HEK293 (cell line): Measurements from ENCODE around the gene AMZ2.
A peak's percentile ranks its signal among the peaks of the same experiment; 100 is the strongest.

Experiments used
- CTCF ChIA-PET: fragments of 350-600 bp; formaldehyde crosslinking; extraction: SDS; loops from one replicate; lab custom pipeline; 2021; ENCODE audit warnings: antibody characterized with exemption; lab: Yijun Ruan, JAX
- POLR2A ChIA-PET: fragments of 300-600 bp; formaldehyde crosslinking; extraction: SDS; loops from one replicate; lab custom pipeline; 2020; ENCODE audit warnings: antibody characterized with exemption, inconsistent platforms; lab: Yijun Ruan, JAX
- H3K27ac ChIP-seq: fragments of 200-500 bp; sonication (Bioruptor generic); 2 replicates; pipeline ENCODE4 v1.5.1; 2014; ENCODE audit warnings: low read depth, low read length, control low read depth, inconsistent platforms; ENCODE audit errors: extremely low read depth
- H3K36me3 ChIP-seq, 2 experiments: fragments of 200-500 bp in 1 of 2; sonication (Bioruptor generic) in 1 of 2; 1 replicate in 1 of 2; 2 replicates in 1 of 2; pipeline ENCODE4 v1.5.1; 2014 to 2017; ENCODE audit warnings: inconsistent platforms in 2 of 2, low read length in 2 of 2; ENCODE audit not compliant: control insufficient read depth in 2 of 2, insufficient read depth in 1 of 2
- H3K4me1 ChIP-seq: fragments of 200-500 bp; sonication (Bioruptor generic); 2 replicates; pipeline ENCODE4 v1.5.1; 2014; ENCODE audit warnings: mild to moderate bottlenecking, low read length, inconsistent platforms; ENCODE audit not compliant: control insufficient read depth, insufficient read depth
- H3K4me3 ChIP-seq: 2 replicates; pipeline ENCODE4 v1.5.1; 2011; ENCODE audit warnings: low read depth, mild to moderate bottlenecking, control low read depth, low read length, moderate library complexity
- H3K9me3 ChIP-seq: fragments of 200-500 bp; sonication (Bioruptor generic); 2 replicates; pipeline ENCODE4 v1.5.1; 2014; ENCODE audit warnings: low read depth, low read length, inconsistent platforms; ENCODE audit not compliant: control insufficient read depth, insufficient read depth
- FEZF1 ChIP-seq: fragments of 450-650 bp; formaldehyde crosslinking; IDR thresholded peaks from 2 replicates; pipeline ENCODE4 v1.5.1; 2016; ENCODE audit warnings: missing biosample characterization, missing genetic modification characterization
- HIC1 ChIP-seq: fragments of 450-650 bp; formaldehyde crosslinking; IDR thresholded peaks from 2 replicates; pipeline ENCODE4 v1.5.1; 2016; ENCODE audit warnings: missing biosample characterization, missing genetic modification characterization
- HOXA7 ChIP-seq: sonication (generic); formaldehyde crosslinking; IDR thresholded peaks from 2 replicates; pipeline ENCODE4 v1.8.1; 2022; ENCODE audit warnings: missing genetic modification reagents, borderline replicate concordance
- PATZ1 ChIP-seq: fragments of 450-650 bp; formaldehyde crosslinking; IDR thresholded peaks from 2 replicates; pipeline ENCODE4 v1.5.1; 2016; ENCODE audit warnings: missing biosample characterization, missing genetic modification characterization
- RBAK ChIP-seq: fragments of 450-650 bp; formaldehyde crosslinking; IDR thresholded peaks from 2 replicates; pipeline ENCODE4 v1.5.1; 2016; ENCODE audit warnings: missing biosample characterization, missing genetic modification characterization
- SCRT1 ChIP-seq: fragments of 450-650 bp; formaldehyde crosslinking; IDR thresholded peaks from 2 replicates; pipeline ENCODE4 v1.5.1; 2016; ENCODE audit warnings: missing biosample characterization, missing genetic modification characterization, borderline replicate concordance
- SP7 ChIP-seq: fragments of 450-650 bp; formaldehyde crosslinking; IDR thresholded peaks from 2 replicates; pipeline ENCODE4 v1.5.1; 2016; ENCODE audit warnings: missing biosample characterization, missing genetic modification characterization
- ZBTB17 ChIP-seq: fragments of 450-650 bp; formaldehyde crosslinking; IDR thresholded peaks from 2 replicates; pipeline ENCODE4 v1.5.1; 2016; ENCODE audit warnings: missing biosample characterization, missing genetic modification characterization
- ZNF121 ChIP-seq: fragments of 450-650 bp; formaldehyde crosslinking; IDR thresholded peaks from 2 replicates; pipeline ENCODE4 v1.5.1; 2016; ENCODE audit warnings: missing biosample characterization, missing genetic modification characterization
- ZNF132 ChIP-seq: fragments of 450-650 bp; formaldehyde crosslinking; IDR thresholded peaks from 2 replicates; pipeline ENCODE4 v1.5.1; 2017; ENCODE audit warnings: missing biosample characterization, missing genetic modification characterization, borderline replicate concordance
- ZNF416 ChIP-seq: fragments of 450-650 bp; formaldehyde crosslinking; IDR thresholded peaks from 2 replicates; pipeline ENCODE4 v1.5.1; 2016; ENCODE audit warnings: missing biosample characterization, missing genetic modification characterization
- ZNF426 ChIP-seq: fragments of 450-650 bp; formaldehyde crosslinking; IDR thresholded peaks from 2 replicates; pipeline ENCODE4 v1.5.1; 2017; ENCODE audit warnings: missing biosample characterization, missing genetic modification characterization, mild to moderate bottlenecking, inconsistent platforms, moderate library complexity
- ZNF433 ChIP-seq: fragments of 450-650 bp; formaldehyde crosslinking; IDR thresholded peaks from 2 replicates; pipeline ENCODE4 v1.5.1; 2016; ENCODE audit warnings: missing biosample characterization, missing genetic modification characterization, low read depth
- ZNF548 ChIP-seq: fragments of 450-650 bp; formaldehyde crosslinking; IDR thresholded peaks from 2 replicates; pipeline ENCODE4 v1.5.1; 2016; ENCODE audit warnings: missing biosample characterization, missing genetic modification characterization
- ZNF645 ChIP-seq: fragments of 450-650 bp; formaldehyde crosslinking; IDR thresholded peaks from 2 replicates; pipeline ENCODE4; 2016; ENCODE audit warnings: missing biosample characterization, missing genetic modification characterization
- ZNF654 ChIP-seq: fragments of 450-650 bp; formaldehyde crosslinking; IDR thresholded peaks from 2 replicates; pipeline ENCODE4 v1.5.1; 2016; ENCODE audit warnings: low read depth, missing biosample characterization, missing genetic modification characterization
- ZNF658 ChIP-seq: fragments of 450-650 bp; formaldehyde crosslinking; IDR thresholded peaks from 2 replicates; pipeline ENCODE4; 2016; ENCODE audit warnings: missing biosample characterization, missing genetic modification characterization
- ZNF692 ChIP-seq: fragments of 450-650 bp; formaldehyde crosslinking; IDR thresholded peaks from 2 replicates; pipeline ENCODE4 v1.5.1; 2016; ENCODE audit warnings: missing biosample characterization, missing genetic modification characterization
- ZSCAN23 ChIP-seq: fragments of 450-650 bp; formaldehyde crosslinking; IDR thresholded peaks from 2 replicates; pipeline ENCODE4 v1.5.1; 2016; ENCODE audit warnings: missing biosample characterization, missing genetic modification characterization

AMZ2 gene

GRCh38 chr17:68302666-68303065 lies 54.8 kb downstream of the AMZ2 start:
- H3K36me3 ChIP-seq: no peaks in the 10 kb centered on the region
- H3K9me3 ChIP-seq: no peaks in the 10 kb centered on the region
- TF ChIP-seq ZNF433: no peak
- TF ChIP-seq, all 188 proteins: peak for 0
- Histone ChIP-seq H3K27ac (no peak overlapping the region), H3K4me3 (no peak overlapping the region), H3K4me1 (no peaks in the 10 kb centered on the region)
- ChIA-PET CTCF (interaction anchor here (1.4 kb wide), 1 partner anchor 134 kb away, joined by 5 read pairs; no protein-coding TSS in a partner anchor), POLR2A (interaction anchor here (1.4 kb wide), 1 partner anchor 12 kb away, joined by 5 read pairs; the partner anchor contains the start of gene SLC16A6)

- no peak overlapping the region for H3K4me3 ChIP-seq
- H3K4me1 ChIP-seq: no peaks in the 10 kb centered on the region
- H3K27ac ChIP-seq: no peak overlapping the region
- no peaks in the 10 kb centered on the region for H3K36me3 ChIP-seq
- TF ChIP-seq ZBTB17 (tag by site-specific recombination) (no peak), ZNF658 (no peak), ZNF121 (tag by site-specific recombination) (0 out of 2 replicates have a peak, but pooled peaks have one; percentile 30), SCRT1 (tag by site-specific recombination) (no peak)
- H3K9me3 ChIP-seq: no peaks in the 10 kb centered on the region
- CTCF ChIA-PET: interaction anchor here (3.1 kb wide), 1 partner anchor 94 kb away, joined by 10 read pairs; no protein-coding TSS in a partner anchor
- POLR2A ChIA-PET: no interaction called here
Observed at GRCh38 chr17:68304706-68305105, 56.9 kb downstream of the AMZ2 start.

GRCh38 chr17:68305142-68305541 lies 57.3 kb downstream of the AMZ2 start:
- Histone ChIP-seq H3K27ac (no peak overlapping the region), H3K4me3 (no peak overlapping the region), H3K36me3 (no peaks in the 10 kb centered on the region), H3K4me1 (no peaks in the 10 kb centered on the region), H3K9me3 (no peaks in the 10 kb centered on the region)
- POLR2A ChIA-PET: no interaction called here
- TF ChIP-seq ZSCAN23 (tag by site-specific recombination) (no peak), HOXA7 (CRISPR knock-in tag) (no peak), PATZ1 (no peak), ZNF132 (tag by site-specific recombination) (no peak), RBAK (tag by site-specific recombination) (no peak), ZNF645 (no peak), SP7 (tag by site-specific recombination) (no peak), ZNF692 (tag by site-specific recombination) (no peak), ZNF416 (no peak), ZNF654 (tag by site-specific recombination) (no peak), FEZF1 (no peak), ZNF548 (tag by site-specific recombination) (no peak), HIC1 (tag by site-specific recombination) (no peak), ZNF426 (tag by site-specific recombination) (no peak)
- CTCF ChIA-PET: interaction anchor here (3.1 kb wide), 1 partner anchor 94 kb away, joined by 10 read pairs; no protein-coding TSS in a partner anchor
